Measurements from ENCODE around the gene PERCC1.

PERCC1 gene

GRCh38 chr16:1395444-1396031 lies 35.3 kb upstream of the PERCC1 start:
- Histone ChIP-seq H3K9me3 (ENCODE audit: control insufficient read depth in 1 of 2, low read length in 2 of 2) (no peaks in the 10 kb centered on the region), H3K27ac (ENCODE audit: low read length) (no peak overlapping the region), H3K4me3 (ENCODE audit: low read depth in 1 of 2, low read length in 2 of 2) (no peak overlapping the region), H3K4me1 (ENCODE audit: control insufficient read depth in 1 of 2, insufficient read depth in 2 of 2, low read length in 2 of 2) (no peaks in the 10 kb centered on the region), H3K36me3 (ENCODE audit: control insufficient read depth in 1 of 2, insufficient read depth in 2 of 2, low read length in 2 of 2) (peaks cover 6 to 70% of the 10 kb centered on the region in 2 donors), H3K27me3 (ENCODE audit: low read depth, low read length) (no peaks in the 10 kb centered on the region)

- Histone ChIP-seq H3K9me3 (ENCODE audit: control insufficient read depth in 1 of 2, low read length in 2 of 2) (no peaks in the 10 kb centered on the region), H3K27ac (ENCODE audit: low read length) (no peak overlapping the region), H3K4me3 (ENCODE audit: low read depth in 1 of 2, low read length in 2 of 2) (no peak overlapping the region), H3K4me1 (ENCODE audit: control insufficient read depth in 1 of 2, insufficient read depth in 2 of 2, low read length in 2 of 2) (no peaks in the 10 kb centered on the region), H3K36me3 (ENCODE audit: control insufficient read depth in 1 of 2, insufficient read depth in 2 of 2, low read length in 2 of 2) (peaks cover 6 to 72% of the 10 kb centered on the region in 2 donors), H3K27me3 (ENCODE audit: low read depth, low read length) (no peaks in the 10 kb centered on the region)
These were observed 33.1 kb upstream of the PERCC1 start for GRCh38 chr16:1397779-1398178.

- Histone ChIP-seq H3K4me1 (ENCODE audit: control insufficient read depth in 1 of 2, insufficient read depth in 2 of 2, low read length in 2 of 2) (no peaks in the 10 kb centered on the region), H3K27ac (ENCODE audit: low read length) (no peak overlapping the region), H3K36me3 (ENCODE audit: control insufficient read depth in 1 of 2, insufficient read depth in 2 of 2, low read length in 2 of 2) (peaks cover 6 to 72% of the 10 kb centered on the region in 2 donors), H3K4me3 (ENCODE audit: low read depth in 1 of 2, low read length in 2 of 2) (no peak overlapping the region), H3K27me3 (ENCODE audit: low read depth, low read length) (no peaks in the 10 kb centered on the region), H3K9me3 (ENCODE audit: control insufficient read depth in 1 of 2, low read length in 2 of 2) (no peaks in the 10 kb centered on the region)
These were observed 32.5 kb upstream of the PERCC1 start for GRCh38 chr16:1398351-1398750.

GRCh38 chr16:1398826-1399581 lies 31.9 kb upstream of the PERCC1 start:
- Histone ChIP-seq H3K27me3 (ENCODE audit: low read depth, low read length) (no peaks in the 10 kb centered on the region), H3K36me3 (ENCODE audit: control insufficient read depth in 1 of 2, insufficient read depth in 2 of 2, low read length in 2 of 2) (peaks cover 6 to 70% of the 10 kb centered on the region in 2 donors), H3K9me3 (ENCODE audit: control insufficient read depth in 1 of 2, low read length in 2 of 2) (no peaks in the 10 kb centered on the region), H3K27ac (ENCODE audit: low read length) (no peak overlapping the region), H3K4me1 (ENCODE audit: control insufficient read depth in 1 of 2, insufficient read depth in 2 of 2, low read length in 2 of 2) (no peaks in the 10 kb centered on the region), H3K4me3 (ENCODE audit: low read depth in 1 of 2, low read length in 2 of 2) (no peak overlapping the region)

GRCh38 chr16:1401061-1401757 lies 29.7 kb upstream of the PERCC1 start:
- no peaks in the 10 kb centered on the region for H3K27me3 ChIP-seq (ENCODE audit: low read depth, low read length)
- peaks cover 6 to 63% of the 10 kb centered on the region in 2 donors for H3K36me3 ChIP-seq (ENCODE audit: control insufficient read depth in 1 of 2, insufficient read depth in 2 of 2, low read length in 2 of 2)
- no peaks in the 10 kb centered on the region for H3K9me3 ChIP-seq (ENCODE audit: control insufficient read depth in 1 of 2, low read length in 2 of 2)
- H3K4me1 ChIP-seq (ENCODE audit: control insufficient read depth in 1 of 2, insufficient read depth in 2 of 2, low read length in 2 of 2): no peaks in the 10 kb centered on the region
- H3K27ac ChIP-seq (ENCODE audit: low read length): no peak overlapping the region
- H3K4me3 ChIP-seq (ENCODE audit: low read depth in 1 of 2, low read length in 2 of 2): no peak overlapping the region

GRCh38 chr16:1401758-1402154 lies 29.1 kb upstream of the PERCC1 start:
- Histone ChIP-seq H3K4me3 (ENCODE audit: low read depth in 1 of 2, low read length in 2 of 2) (no peak overlapping the region), H3K27ac (ENCODE audit: low read length) (no peak overlapping the region), H3K4me1 (ENCODE audit: control insufficient read depth in 1 of 2, insufficient read depth in 2 of 2, low read length in 2 of 2) (no peaks in the 10 kb centered on the region), H3K27me3 (ENCODE audit: low read depth, low read length) (no peaks in the 10 kb centered on the region), H3K36me3 (ENCODE audit: control insufficient read depth in 1 of 2, insufficient read depth in 2 of 2, low read length in 2 of 2) (peaks cover 6 to 62% of the 10 kb centered on the region in 2 donors), H3K9me3 (ENCODE audit: control insufficient read depth in 1 of 2, low read length in 2 of 2) (no peaks in the 10 kb centered on the region)

GRCh38 chr16:1403036-1403435 lies 27.8 kb upstream of the PERCC1 start:
- no peak overlapping the region for H3K27ac ChIP-seq (ENCODE audit: low read length)
- H3K27me3 ChIP-seq (ENCODE audit: low read depth, low read length): no peaks in the 10 kb centered on the region
- H3K36me3 ChIP-seq (ENCODE audit: control insufficient read depth in 1 of 2, insufficient read depth in 2 of 2, low read length in 2 of 2): peaks cover 6 to 58% of the 10 kb centered on the region in 2 donors
- no peaks in the 10 kb centered on the region for H3K9me3 ChIP-seq (ENCODE audit: control insufficient read depth in 1 of 2, low read length in 2 of 2)
- H3K4me3 ChIP-seq (ENCODE audit: low read depth in 1 of 2, low read length in 2 of 2): no peak overlapping the region
- peaks cover 0 to 9% of the 10 kb centered on the region in 2 donors for H3K4me1 ChIP-seq (ENCODE audit: control insufficient read depth in 1 of 2, insufficient read depth in 2 of 2, low read length in 2 of 2)

- H3K4me3 ChIP-seq (ENCODE audit: low read depth in 1 of 2, low read length in 2 of 2): no peak overlapping the region
These were observed 27.1 kb upstream of the PERCC1 start for GRCh38 chr16:1403733-1404132.

GRCh38 chr16:1407753-1408152 lies 23.1 kb upstream of the PERCC1 start:
- no peaks in the 10 kb centered on the region for H3K9me3 ChIP-seq (ENCODE audit: control insufficient read depth in 1 of 2, low read length in 2 of 2)
- H3K27me3 ChIP-seq (ENCODE audit: low read depth, low read length): no peaks in the 10 kb centered on the region
- peak overlapping the region in 1 of 2 donors; percentile 70 for H3K4me3 ChIP-seq (ENCODE audit: low read depth in 1 of 2, low read length in 2 of 2)
- H3K4me1 ChIP-seq (ENCODE audit: control insufficient read depth in 1 of 2, insufficient read depth in 2 of 2, low read length in 2 of 2): peaks cover 0 to 21% of the 10 kb centered on the region in 2 donors
- H3K27ac ChIP-seq (ENCODE audit: low read length): no peak overlapping the region
- peaks cover 0 to 24% of the 10 kb centered on the region in 2 donors for H3K36me3 ChIP-seq (ENCODE audit: control insufficient read depth in 1 of 2, insufficient read depth in 2 of 2, low read length in 2 of 2)

More at GRCh38 chr16:1403733-1404132, 27.1 kb upstream of the PERCC1 start:
- Histone ChIP-seq H3K27me3 (ENCODE audit: low read depth, low read length) (no peaks in the 10 kb centered on the region), H3K27ac (ENCODE audit: low read length) (no peak overlapping the region), H3K4me1 (ENCODE audit: control insufficient read depth in 1 of 2, insufficient read depth in 2 of 2, low read length in 2 of 2) (peaks cover 0 to 15% of the 10 kb centered on the region in 2 donors), H3K36me3 (ENCODE audit: control insufficient read depth in 1 of 2, insufficient read depth in 2 of 2, low read length in 2 of 2) (peaks cover 6 to 51% of the 10 kb centered on the region in 2 donors), H3K9me3 (ENCODE audit: control insufficient read depth in 1 of 2, low read length in 2 of 2) (no peaks in the 10 kb centered on the region)

- Histone ChIP-seq H3K9me3 (ENCODE audit: control insufficient read depth in 1 of 2, low read length in 2 of 2) (no peaks in the 10 kb centered on the region), H3K4me3 (ENCODE audit: low read depth in 1 of 2, low read length in 2 of 2) (peak overlapping the region; percentile 42 to 70), H3K36me3 (ENCODE audit: control insufficient read depth in 1 of 2, insufficient read depth in 2 of 2, low read length in 2 of 2) (peaks cover 0 to 19% of the 10 kb centered on the region in 2 donors), H3K27ac (ENCODE audit: low read length) (no peak overlapping the region), H3K27me3 (ENCODE audit: low read depth, low read length) (no peaks in the 10 kb centered on the region), H3K4me1 (ENCODE audit: control insufficient read depth in 1 of 2, insufficient read depth in 2 of 2, low read length in 2 of 2) (peaks cover 0 to 26% of the 10 kb centered on the region in 2 donors)
These were observed 22.6 kb upstream of the PERCC1 start for GRCh38 chr16:1408171-1408837.

GRCh38 chr16:1412847-1413246 lies 18.0 kb upstream of the PERCC1 start:
- Histone ChIP-seq H3K36me3 (ENCODE audit: control insufficient read depth in 1 of 2, insufficient read depth in 2 of 2, low read length in 2 of 2) (peaks cover 0 to 4% of the 10 kb centered on the region in 2 donors), H3K4me3 (ENCODE audit: low read depth in 1 of 2, low read length in 2 of 2) (no peak overlapping the region), H3K27ac (ENCODE audit: low read length) (no peak overlapping the region), H3K4me1 (ENCODE audit: control insufficient read depth in 1 of 2, insufficient read depth in 2 of 2, low read length in 2 of 2) (peaks cover 0 to 24% of the 10 kb centered on the region in 2 donors), H3K27me3 (ENCODE audit: low read depth, low read length) (no peaks in the 10 kb centered on the region), H3K9me3 (ENCODE audit: control insufficient read depth in 1 of 2, low read length in 2 of 2) (no peaks in the 10 kb centered on the region)

Measured in muscle layer of duodenum (tissue), 2 donors.